Natural killer cell (primary cell): ENCODE results near the gene HMCN1. TPM values are rescaled to one million over a fixed set of nuclear protein-coding genes. Genes with fewer than 3 reads are reported as not detected.

Source experiments
- ATAC-seq, 3 donors: fragments of 150-1000 bp in 2 of 3; fragments of 200-7000 bp in 1 of 3; cut with Tn5 transposase; 1 replicate in 1 of 3; 2 replicates in 2 of 3; pipeline ENCODE4 v1.10.0; 2021; ENCODE audit warnings: mild to moderate bottlenecking in 2 of 3, moderate library complexity in 2 of 3
- DNase-seq, 2 donors: peaks; one replicate each; pipeline versions ENCODE4 v3.0.0 to v3.0.0-alpha.2; 2013 to 2021; ENCODE audit warnings: mixed read lengths in 1 of 2
- H3K27ac ChIP-seq: one replicate; pipeline ENCODE4 v1.5.1; 2013; ENCODE audit warnings: mild to moderate bottlenecking, low read length
- H3K27me3 ChIP-seq: one replicate; pipeline ENCODE4 v1.6.1; 2013; ENCODE audit warnings: low read length; ENCODE audit not compliant: control insufficient read depth, insufficient read depth
- H3K36me3 ChIP-seq: one replicate; pipeline ENCODE4 v1.6.1; 2013; ENCODE audit warnings: low read length; ENCODE audit not compliant: control insufficient read depth, insufficient read depth
- H3K4me1 ChIP-seq: one replicate; pipeline ENCODE4 v1.6.1; 2013; ENCODE audit warnings: low read length; ENCODE audit not compliant: control insufficient read depth, insufficient read depth
- H3K4me3 ChIP-seq: one replicate; pipeline ENCODE4 v1.5.1; 2013; ENCODE audit warnings: low read length
- H3K9me3 ChIP-seq: one replicate; pipeline ENCODE4 v1.6.1; 2013; ENCODE audit warnings: low read length; ENCODE audit not compliant: control insufficient read depth, insufficient read depth
- H3K27ac Mint-ChIP-seq, 2 donors: one replicate each; pipeline ENCODE4 v1.8.0; 2022; ENCODE audit warnings: mild to moderate bottlenecking in 2 of 2, mixed read lengths in 2 of 2, moderate library complexity in 1 of 2
- H3K27me3 Mint-ChIP-seq, 2 donors: one replicate each; pipeline ENCODE4 v1.8.0; 2022; ENCODE audit warnings: low read depth in 2 of 2, mixed read lengths in 2 of 2
- H3K36me3 Mint-ChIP-seq: one replicate; pipeline ENCODE4 v1.8.0; 2022; ENCODE audit warnings: mixed read lengths
- H3K4me1 Mint-ChIP-seq, 2 donors: one replicate each; pipeline ENCODE4 v1.8.0; 2022; ENCODE audit warnings: mixed read lengths in 2 of 2
- H3K4me3 Mint-ChIP-seq: one replicate; pipeline ENCODE4 v1.8.0; 2022; ENCODE audit warnings: mild to moderate bottlenecking, moderate library complexity, mixed read lengths
- H3K9me3 Mint-ChIP-seq, 2 donors: one replicate each; pipeline ENCODE4 v1.8.0; 2022; ENCODE audit warnings: mixed read lengths in 2 of 2
- CTCF ChIP-seq: fragments of 200-600 bp; IDR thresholded peaks from one replicate; pipeline ENCODE4 v1.8.0; 2022; ENCODE audit warnings: antibody characterized with exemption
- WGBS: methylation state at CpG from one replicate; pipeline ENCODE4 v1.1.7; 2013; ENCODE audit warnings: missing lambda C conversion rate; ENCODE audit not compliant: insufficient coverage; 5-methylcytosine and 5-hydroxymethylcytosine counted together
- intact Hi-C: fragments of 100-400 bp; cut with micrococcal nuclease; formaldehyde crosslinking; loops from one replicate; pipeline ENCODE4 v1.14.2; 2022
- total RNA-seq, 4 donors: library from RNA; stranded (reverse); fragments of 120-200 nt in 1 of 4; gene quantifications; one replicate each; pipeline versions ENCODE4 v1.2.3 to v1.2.4, GENCODE V29; 2013 to 2022

HMCN1 gene
- total RNA-seq, 3 donors from 2014 or later (not counting 1 experiment from before 2014, with no cell fraction given) = 0.02 to 0.45 (median 0.39) TPM

- Mint-ChIP-seq H3K4me1 (no peaks in the 10 kb centered on the region), H3K27me3 (no peaks in the 10 kb centered on the region), H3K9me3 (peaks cover 0 to 2% of the 10 kb centered on the region in 2 donors), H3K36me3 (no peaks in the 10 kb centered on the region), H3K27ac (no peak overlapping the region), H3K4me3 (no peak overlapping the region)
- Histone ChIP-seq H3K27ac (no peak overlapping the region), H3K4me1 (no peaks in the 10 kb centered on the region), H3K36me3 (no peaks in the 10 kb centered on the region), H3K4me3 (no peak overlapping the region), H3K27me3 (no peaks in the 10 kb centered on the region), H3K9me3 (no peaks in the 10 kb centered on the region)
- no peak for TF ChIP-seq CTCF
- ATAC-seq = no peak
- intact Hi-C loops = no loop called here
- WGBS = 96% methylated on average over 2 of the region's 2 CpGs
- DNase-seq = no peak
Observed at GRCh38 chr1:185869590-185869989, 135.4 kb downstream of the HMCN1 start.

- H3K36me3 Mint-ChIP-seq = no peaks in the 10 kb centered on the region
- intact Hi-C loops = no loop called here
Observed at GRCh38 chr1:185871627-185872150, 137.5 kb downstream of the HMCN1 start.

GRCh38 chr1:185874246-185874645 lies 140.1 kb downstream of the HMCN1 start:
- no peak for TF ChIP-seq CTCF
- Mint-ChIP-seq H3K9me3 (peaks cover 2 to 10% of the 10 kb centered on the region in 2 donors), H3K27ac (no peak overlapping the region), H3K4me1 (no peaks in the 10 kb centered on the region), H3K27me3 (peaks cover 0 to 3% of the 10 kb centered on the region in 2 donors), H3K4me3 (no peak overlapping the region), H3K36me3 (no peaks in the 10 kb centered on the region)
- no peak overlapping the region for H3K4me3 ChIP-seq
- 100% methylated on average over 1 of the region's 2 CpGs for WGBS
- no peak overlapping the region for H3K27ac ChIP-seq
- no peak for ATAC-seq
- intact Hi-C loops = no loop called here
- H3K36me3 ChIP-seq = no peaks in the 10 kb centered on the region
- no peaks in the 10 kb centered on the region for H3K9me3 ChIP-seq
- H3K4me1 ChIP-seq = no peaks in the 10 kb centered on the region
- DNase-seq = no peak
- no peaks in the 10 kb centered on the region for H3K27me3 ChIP-seq

More at GRCh38 chr1:185871627-185872150, 137.5 kb downstream of the HMCN1 start:
- ATAC-seq = no peak
- Histone ChIP-seq H3K36me3 (no peaks in the 10 kb centered on the region), H3K4me3 (no peak overlapping the region), H3K27me3 (no peaks in the 10 kb centered on the region), H3K4me1 (no peaks in the 10 kb centered on the region), H3K27ac (no peak overlapping the region), H3K9me3 (no peaks in the 10 kb centered on the region)
- Mint-ChIP-seq H3K4me1 (no peaks in the 10 kb centered on the region), H3K27ac (no peak overlapping the region), H3K9me3 (peaks cover 2% of the 10 kb centered on the region in 2 donors), H3K27me3 (no peaks in the 10 kb centered on the region), H3K4me3 (no peak overlapping the region)
- 100% methylated on average over 1 of the region's 2 CpGs for WGBS
- TF ChIP-seq CTCF = no peak
- DNase-seq = no peak

- no peak overlapping the region for H3K27ac Mint-ChIP-seq
- H3K9me3 Mint-ChIP-seq = peaks cover 6 to 14% of the 10 kb centered on the region in 2 donors
- intact Hi-C loops = no loop called here
- H3K4me3 Mint-ChIP-seq = no peak overlapping the region
- no peak overlapping the region for H3K4me3 ChIP-seq
- no peak for TF ChIP-seq CTCF
- no peaks in the 10 kb centered on the region for H3K4me1 ChIP-seq
- H3K27me3 ChIP-seq = no peaks in the 10 kb centered on the region
- DNase-seq (no peak), ATAC-seq (no peak)
- no peaks in the 10 kb centered on the region for H3K36me3 ChIP-seq
- peaks cover 0 to 3% of the 10 kb centered on the region in 2 donors for H3K27me3 Mint-ChIP-seq
- peaks cover 3% of the 10 kb centered on the region for H3K9me3 ChIP-seq
- H3K4me1 Mint-ChIP-seq = no peaks in the 10 kb centered on the region
- H3K36me3 Mint-ChIP-seq = no peaks in the 10 kb centered on the region
- H3K27ac ChIP-seq = no peak overlapping the region
Observed at GRCh38 chr1:185880330-185880729, 146.1 kb downstream of the HMCN1 start.
